ENCODE measurements around the gene LIMCH1. TPM values are rescaled to one million over a fixed set of nuclear protein-coding genes. Genes with fewer than 3 reads are reported as not detected.

Gene LIMCH1
- total and polyA plus RNA-seq, 11 donors: 50.9 to 345 (median 233) TPM

GRCh38 chr4:41575207-41575606 lies 37.2 kb downstream of the LIMCH1 start:
- ATAC-seq: no peak
- Histone ChIP-seq H3K4me3 (no peak overlapping the region), H3K36me3 (no peaks in the 10 kb centered on the region), H3K4me1 (peaks cover 4 to 74% (median 33%) of the 10 kb centered on the region in 12 donors), H3K9me3 (no peaks in the 10 kb centered on the region), H3K27me3 (no peaks in the 10 kb centered on the region), H3K27ac (peak overlapping the region in 5 of 12 donors; percentile 1 to 48 (median 24))
- WGBS, 4 donors: 81 to 88% (median 85%) methylated on average over 4 of the region's 4 CpGs
- TF ChIP-seq CTCF (IDR thresholded peaks at IDR 0.05) (no peak), POLR2A (IDR thresholded peaks at IDR 0.05) (no peak)
- DNase-seq: no peak
- intact Hi-C loops (cut with DNase I): loop anchor here in 1 of 10 donors (5.0 kb wide), 1 partner anchor 33 kb away; no protein-coding TSS in a partner anchor

DNA sequence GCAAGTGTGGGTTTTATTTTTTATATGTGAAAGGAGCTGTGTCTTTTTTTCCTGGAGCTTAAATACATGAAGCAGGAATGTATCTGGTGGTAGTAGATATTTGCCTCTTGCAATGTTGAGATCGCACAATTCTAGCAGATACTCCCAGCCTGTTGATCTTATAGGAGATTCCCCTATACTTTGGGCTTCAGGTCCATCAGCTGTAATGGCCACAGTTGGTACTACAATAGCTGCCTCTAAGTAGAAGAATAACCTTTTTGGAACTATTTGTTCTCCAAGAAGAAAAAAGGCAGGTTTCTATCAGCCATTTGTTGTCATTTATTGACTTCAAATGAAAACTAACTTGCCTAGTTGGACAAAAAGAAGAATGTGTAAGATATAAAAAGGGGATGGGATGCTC lies 37.7 kb downstream of the LIMCH1 start:
- Histone ChIP-seq H3K9me3 (no peaks in the 10 kb centered on the region), H3K36me3 (no peaks in the 10 kb centered on the region), H3K27ac (peak overlapping the region in 3 of 12 donors; percentile 1 to 30 (median 11)), H3K27me3 (no peaks in the 10 kb centered on the region), H3K4me3 (no peak overlapping the region), H3K4me1 (peaks cover 4 to 72% (median 29%) of the 10 kb centered on the region in 12 donors)
- ATAC-seq (no peak), DNase-seq (no peak)
- WGBS, 4 donors: 68 to 95% (median 89%) methylated on average over 1 of the region's 1 CpG
- TF ChIP-seq CTCF (IDR thresholded peaks at IDR 0.05): peak in 2 of 12 donors; percentile 12 to 29
- no peak for TF ChIP-seq POLR2A (IDR thresholded peaks at IDR 0.05)
- intact Hi-C loops (cut with DNase I): loop anchor here in 1 of 10 donors (5.0 kb wide), 1 partner anchor 33 kb away; no protein-coding TSS in a partner anchor

GRCh38 chr4:41579043-41579442 lies 41.1 kb downstream of the LIMCH1 start:
- no peak overlapping the region for H3K4me3 ChIP-seq
- H3K27me3 ChIP-seq: no peaks in the 10 kb centered on the region
- H3K4me1 ChIP-seq: peaks cover 0 to 64% (median 16%) of the 10 kb centered on the region in 12 donors
- H3K27ac ChIP-seq: peak overlapping the region in 4 of 12 donors; percentile 0 to 35 (median 20)
- peak in 2 of 4 donors; percentile 48 to 55 for ATAC-seq
- intact Hi-C loops (cut with DNase I): loop anchor here in 1 of 10 donors (5.0 kb wide), 1 partner anchor 37 kb away; no protein-coding TSS in a partner anchor
- TF ChIP-seq POLR2A (IDR thresholded peaks at IDR 0.05) (no peak), CTCF (IDR thresholded peaks at IDR 0.05) (no peak)
- H3K9me3 ChIP-seq: peaks cover 0 to 1% (median 0%) of the 10 kb centered on the region in 12 donors
- no peak for DNase-seq
- H3K36me3 ChIP-seq: no peaks in the 10 kb centered on the region
- WGBS, 4 donors: 42 to 70% (median 53%) methylated on average over 3 of the region's 3 CpGs

- peaks cover 0 to 63% (median 17%) of the 10 kb centered on the region in 12 donors for H3K4me1 ChIP-seq
- peak overlapping the region in 4 of 12 donors; percentile 12 to 35 (median 22) for H3K27ac ChIP-seq
- intact Hi-C loops (cut with DNase I): loop anchor here in 1 of 10 donors (5.0 kb wide), 1 partner anchor 37 kb away; no protein-coding TSS in a partner anchor
- ATAC-seq: no peak
- H3K4me3 ChIP-seq: no peak overlapping the region
- DNase-seq: no peak
- TF ChIP-seq CTCF (IDR thresholded peaks at IDR 0.05): no peak
- no peak for TF ChIP-seq POLR2A (IDR thresholded peaks at IDR 0.05)
- H3K27me3 ChIP-seq: no peaks in the 10 kb centered on the region
- WGBS, 4 donors: 73 to 85% (median 77%) methylated on average over 5 of the region's 5 CpGs
- no peaks in the 10 kb centered on the region for H3K36me3 ChIP-seq
- H3K9me3 ChIP-seq: peaks cover 0 to 6% (median under 1%) of the 10 kb centered on the region in 12 donors
Observed at GRCh38 chr4:41579526-41579925, 41.6 kb downstream of the LIMCH1 start.
